HL-60 (cell line): ENCODE measurements around the gene KIF20B.

Experiments
- GABPA ChIP-seq: IDR thresholded peaks from 2 replicates; pipeline ENCODE4 v1.6.1; 2012; ENCODE audit warnings: low read depth
- TF ChIP-seq, protein P1 (sequence below): IDR thresholded peaks from 2 replicates; pipeline ENCODE4 v1.6.1; 2012; ENCODE audit warnings: low read depth; ENCODE audit not compliant: insufficient replicate concordance
- TF ChIP-seq, protein P2 (sequence below): IDR thresholded peaks from one replicate; pipeline ENCODE4 v1.5.1; 2011; ENCODE audit warnings: low read length, control low read depth, inconsistent platforms; ENCODE audit not compliant: insufficient read depth

DNA sequence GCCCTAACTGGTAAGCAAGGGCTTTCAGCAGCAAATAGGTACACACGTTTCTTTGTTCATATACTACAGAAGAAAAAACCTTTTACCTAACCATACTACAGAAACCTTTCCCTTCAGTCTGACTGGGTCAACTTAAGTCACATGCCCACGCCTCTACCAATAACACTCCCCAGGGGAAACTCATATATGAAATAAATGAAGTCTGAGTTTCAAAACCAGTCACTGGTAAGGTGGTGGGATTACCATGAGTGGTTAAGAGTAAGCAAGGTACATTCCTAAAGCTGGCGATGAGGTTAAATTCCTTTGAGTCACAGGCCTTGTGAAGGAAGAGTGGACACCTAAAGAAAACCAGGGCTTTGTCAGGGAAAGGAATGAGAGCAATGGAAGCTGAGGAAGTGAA is 21.4 kb upstream of the KIF20B start:
- TF ChIP-seq, protein P1, sequence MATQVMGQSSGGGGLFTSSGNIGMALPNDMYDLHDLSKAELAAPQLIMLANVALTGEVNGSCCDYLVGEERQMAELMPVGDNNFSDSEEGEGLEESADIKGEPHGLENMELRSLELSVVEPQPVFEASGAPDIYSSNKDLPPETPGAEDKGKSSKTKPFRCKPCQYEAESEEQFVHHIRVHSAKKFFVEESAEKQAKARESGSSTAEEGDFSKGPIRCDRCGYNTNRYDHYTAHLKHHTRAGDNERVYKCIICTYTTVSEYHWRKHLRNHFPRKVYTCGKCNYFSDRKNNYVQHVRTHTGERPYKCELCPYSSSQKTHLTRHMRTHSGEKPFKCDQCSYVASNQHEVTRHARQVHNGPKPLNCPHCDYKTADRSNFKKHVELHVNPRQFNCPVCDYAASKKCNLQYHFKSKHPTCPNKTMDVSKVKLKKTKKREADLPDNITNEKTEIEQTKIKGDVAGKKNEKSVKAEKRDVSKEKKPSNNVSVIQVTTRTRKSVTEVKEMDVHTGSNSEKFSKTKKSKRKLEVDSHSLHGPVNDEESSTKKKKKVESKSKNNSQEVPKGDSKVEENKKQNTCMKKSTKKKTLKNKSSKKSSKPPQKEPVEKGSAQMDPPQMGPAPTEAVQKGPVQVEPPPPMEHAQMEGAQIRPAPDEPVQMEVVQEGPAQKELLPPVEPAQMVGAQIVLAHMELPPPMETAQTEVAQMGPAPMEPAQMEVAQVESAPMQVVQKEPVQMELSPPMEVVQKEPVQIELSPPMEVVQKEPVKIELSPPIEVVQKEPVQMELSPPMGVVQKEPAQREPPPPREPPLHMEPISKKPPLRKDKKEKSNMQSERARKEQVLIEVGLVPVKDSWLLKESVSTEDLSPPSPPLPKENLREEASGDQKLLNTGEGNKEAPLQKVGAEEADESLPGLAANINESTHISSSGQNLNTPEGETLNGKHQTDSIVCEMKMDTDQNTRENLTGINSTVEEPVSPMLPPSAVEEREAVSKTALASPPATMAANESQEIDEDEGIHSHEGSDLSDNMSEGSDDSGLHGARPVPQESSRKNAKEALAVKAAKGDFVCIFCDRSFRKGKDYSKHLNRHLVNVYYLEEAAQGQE = no peak
- TF ChIP-seq, protein P2, sequence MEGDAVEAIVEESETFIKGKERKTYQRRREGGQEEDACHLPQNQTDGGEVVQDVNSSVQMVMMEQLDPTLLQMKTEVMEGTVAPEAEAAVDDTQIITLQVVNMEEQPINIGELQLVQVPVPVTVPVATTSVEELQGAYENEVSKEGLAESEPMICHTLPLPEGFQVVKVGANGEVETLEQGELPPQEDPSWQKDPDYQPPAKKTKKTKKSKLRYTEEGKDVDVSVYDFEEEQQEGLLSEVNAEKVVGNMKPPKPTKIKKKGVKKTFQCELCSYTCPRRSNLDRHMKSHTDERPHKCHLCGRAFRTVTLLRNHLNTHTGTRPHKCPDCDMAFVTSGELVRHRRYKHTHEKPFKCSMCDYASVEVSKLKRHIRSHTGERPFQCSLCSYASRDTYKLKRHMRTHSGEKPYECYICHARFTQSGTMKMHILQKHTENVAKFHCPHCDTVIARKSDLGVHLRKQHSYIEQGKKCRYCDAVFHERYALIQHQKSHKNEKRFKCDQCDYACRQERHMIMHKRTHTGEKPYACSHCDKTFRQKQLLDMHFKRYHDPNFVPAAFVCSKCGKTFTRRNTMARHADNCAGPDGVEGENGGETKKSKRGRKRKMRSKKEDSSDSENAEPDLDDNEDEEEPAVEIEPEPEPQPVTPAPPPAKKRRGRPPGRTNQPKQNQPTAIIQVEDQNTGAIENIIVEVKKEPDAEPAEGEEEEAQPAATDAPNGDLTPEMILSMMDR = no peak
- no peak for TF ChIP-seq GABPA
